ENCODE measurements around the gene MGAT3. TPM values are rescaled to one million over a fixed set of nuclear protein-coding genes. Genes with fewer than 3 reads are reported as not detected.

The MGAT3 gene
- total and polyA plus RNA-seq, 2 of the 8 experiments (the other 6 are each of a cell fraction or from before 2014, with no cell fraction given): 4.3 to 9.2 TPM

DNA sequence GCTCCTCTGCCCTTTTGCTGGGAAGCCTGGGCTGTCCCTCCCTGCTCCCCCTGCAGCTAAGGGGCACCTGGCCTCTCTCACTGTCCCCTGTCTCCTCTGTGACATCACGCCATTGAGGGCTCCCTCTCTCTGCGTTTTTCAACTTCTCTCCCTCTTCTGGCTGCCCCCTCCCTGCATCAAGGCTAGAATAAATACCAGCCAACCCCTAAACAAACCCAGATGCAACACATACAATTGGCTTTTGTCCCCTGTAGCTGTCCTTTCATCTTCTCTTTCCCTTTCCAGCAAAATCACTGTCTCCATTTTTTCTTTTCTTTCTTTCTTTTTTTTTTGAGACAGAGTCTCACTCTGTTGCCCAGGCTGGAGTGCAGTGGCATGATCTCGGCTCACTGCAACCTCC is 42.0 kb downstream of the MGAT3 start:
- DNase-seq (ENCODE audit: low read depth in 1 of 2, low spot score in 2 of 2) (no peak), FAIRE-seq (no peak)
- Histone ChIP-seq H4K91ac (replicated peaks; ENCODE audit: insufficient read length, low read length) (no peak overlapping the region), H2BK5ac (ENCODE audit: low read depth, low read length) (no peak overlapping the region), H3K27ac (ENCODE audit: low read depth, low read length) (no peak overlapping the region), H2AFZ (ENCODE audit: low read length) (no peak overlapping the region), H3K23me2 (ENCODE audit: low read depth, low read length) (peaks cover 5% of the 10 kb centered on the region), H3K4me3 (ENCODE audit: extremely low read depth in 1 of 4, insufficient read depth in 2 of 4, low read depth in 3 of 4, low read length in 4 of 4) (no peak overlapping the region), H4K8ac (ENCODE audit: extremely low read depth, insufficient read depth, low read length) (no peak overlapping the region), H2AK5ac (ENCODE audit: low read depth, low read length) (no peak overlapping the region), H2BK20ac (ENCODE audit: low read length) (no peak overlapping the region), H3K9ac (replicated peaks in 1 of 4; ENCODE audit: extremely low read depth in 1 of 4, low read depth in 3 of 4, low read length in 3 of 4) (no peak overlapping the region), H3K79me1 (ENCODE audit: low read depth, low read length) (peaks cover 3% of the 10 kb centered on the region; the same call in 1 of the 2 replicates), H2BK15ac (ENCODE audit: low read length) (no peak overlapping the region), H2BK120ac (replicated peaks; ENCODE audit: low read depth, low read length) (no peak overlapping the region), H3K36me3 (ENCODE audit: control insufficient read depth in 2 of 4, insufficient read depth in 4 of 4, low read length in 3 of 4) (no peaks in the 10 kb centered on the region; a peak in 1 of 8 replicates), H3K4me1 (replicated peaks in 1 of 4; ENCODE audit: control insufficient read depth in 3 of 4, insufficient read depth in 4 of 4, low read length in 3 of 4) (peaks cover 3 to 9% (median 4%) of the 10 kb centered on the region in 4 experiments; a peak in 6 of 7 replicates), H3K23ac (ENCODE audit: insufficient read length) (no peak overlapping the region), H3K4ac (replicated peaks; ENCODE audit: insufficient read length, low read depth, low read length) (no peak overlapping the region), H3K27me3 (replicated peaks in 1 of 4; ENCODE audit: control insufficient read depth in 3 of 4, extremely low read depth in 1 of 4, insufficient read depth in 3 of 4, low read length in 3 of 4) (peaks cover 0 to 52% (median 21%) of the 10 kb centered on the region in 4 experiments; a peak in 6 of 7 replicates), H3K56ac (replicated peaks; ENCODE audit: insufficient read length, low read depth, low read length) (no peak overlapping the region), H3K18ac (ENCODE audit: extremely low read depth, low read length) (no peak overlapping the region), H4K5ac (ENCODE audit: insufficient read length, low read depth, low read length) (no peak overlapping the region), H3K4me2 (ENCODE audit: insufficient read depth in 1 of 2, low read depth in 2 of 2, low read length in 2 of 2) (no peak overlapping the region), H4K20me1 (replicated peaks in 1 of 2; ENCODE audit: control insufficient read depth in 1 of 2, insufficient read depth in 2 of 2, low read length in 2 of 2) (peaks cover 8 to 11% of the 10 kb centered on the region in 2 experiments), H3K14ac (ENCODE audit: insufficient read length) (no peak overlapping the region), H3K79me2 (ENCODE audit: control insufficient read depth in 1 of 2, insufficient read depth in 2 of 2, low read length in 2 of 2) (peaks cover 5 to 12% of the 10 kb centered on the region in 2 experiments; a peak in 3 of 4 replicates), H2BK12ac (ENCODE audit: low read depth, low read length) (no peak overlapping the region), H3K9me3 (ENCODE audit: insufficient read depth in 2 of 2, low read depth in 1 of 2, low read length in 1 of 2) (no peaks in the 10 kb centered on the region)
- CTCF ChIA-PET (ENCODE audit: partially characterized antibody): interaction anchor here (1.4 to 19.7 kb wide), 5 partner anchors 15 to 37 kb away, joined by 4 to 361 read pairs (median 60); partner anchors contain the start of gene RPS19BP1
- POLR2A ChIA-PET (ENCODE audit: partially characterized antibody): interaction anchor here (0.9 to 2.5 kb wide), 4 partner anchors 19 to 30 kb away, joined by 3 to 10 read pairs (median 6); partner anchors contain the start of gene ATF4
- WGBS, 2 experiments (ENCODE audit: extremely low coverage in 1 of 2, insufficient coverage in 1 of 2, insufficient read length in 1 of 2, insufficient replicate concordance in 2 of 2, low coverage in 1 of 2, low lambda C conversion rate in 2 of 2, missing lambda C conversion rate in 1 of 2): 46% methylated on average over 2 of the region's 3 CpGs; no CpG with 5 or more reads in 1 of the 2 experiments
- TF ChIP-seq RFX5 (IDR thresholded peaks at IDR 0.05; ENCODE audit: borderline replicate concordance, low read depth, low read length): no peak
- no peak for TF ChIP-seq KDM1A (IDR thresholded peaks at IDR 0.05; ENCODE audit: borderline replicate concordance, low read length)
- TF ChIP-seq CHD1 (IDR thresholded peaks at IDR 0.05; ENCODE audit: low read depth, low read length): no peak
- no peak for TF ChIP-seq CEBPB (IDR thresholded peaks at IDR 0.05; ENCODE audit: low read depth, low read length)
- TF ChIP-seq SRF (IDR thresholded peaks at IDR 0.05; ENCODE audit: low read depth, low read length): no peak
- TF ChIP-seq EP300 (IDR thresholded peaks at IDR 0.05; ENCODE audit: borderline replicate concordance in 1 of 2, low read depth in 2 of 2, low read length in 2 of 2): no peak
- TF ChIP-seq YY1 (IDR thresholded peaks at IDR 0.05; ENCODE audit: low read depth, low read length): no peak
- TF ChIP-seq MAFK (IDR thresholded peaks at IDR 0.05; ENCODE audit: low read depth, low read length): no peak
- TF ChIP-seq CTBP2 (IDR thresholded peaks at IDR 0.05; ENCODE audit: borderline replicate concordance, insufficient read depth, insufficient read length, low read length): no peak
- TF ChIP-seq CREB1 (IDR thresholded peaks at IDR 0.05): no peak
- TF ChIP-seq ASH2L (IDR thresholded peaks at IDR 0.05; ENCODE audit: low read length): no peak
- no peak for TF ChIP-seq HDAC2 (IDR thresholded peaks at IDR 0.05; ENCODE audit: borderline replicate concordance in 1 of 2, low read depth in 2 of 2, low read length in 2 of 2)
- no peak for TF ChIP-seq EZH2 (IDR thresholded peaks at IDR 0.05; ENCODE audit: low read depth, low read length, severe bottlenecking)
- TF ChIP-seq SUZ12 (IDR thresholded peaks at IDR 0.05; ENCODE audit: low read length): no peak

Data from H1 (cell line).